CD4-positive, alpha-beta T cell (primary cell): ENCODE results near the gene ZNF222. TPM values are rescaled to one million over a fixed set of nuclear protein-coding genes. Genes with fewer than 3 reads are reported as not detected.

Experiments used
- ATAC-seq: fragments of 200-7000 bp; cut with Tn5 transposase; one replicate; pipeline ENCODE4 v1.10.0; 2022; ENCODE audit warnings: mild to moderate bottlenecking; ENCODE audit not compliant: poor library complexity
- CTCF ChIA-PET: fragments of 350-600 bp; sonication (Branson Sonifier 250); formaldehyde crosslinking; loops from one replicate; lab custom pipeline; 2021; ENCODE audit warnings: antibody characterized with exemption, inconsistent platforms; lab: Charles Lee
- POLR2A ChIA-PET: fragments of 350-600 bp; sonication (Branson Sonifier 250); formaldehyde crosslinking; loops from one replicate; lab custom pipeline; 2021; ENCODE audit warnings: antibody characterized with exemption, inconsistent platforms; lab: Charles Lee
- DNase-seq, 14 experiments: peaks; one replicate each; pipeline ENCODE4 v3.0.0-alpha.2; 2013 to 2020; ENCODE audit warnings: mixed read lengths in 2 of 14
- H3K27ac ChIP-seq, 2 donors: one replicate each; pipeline versions ENCODE4 v1.5.1 to v1.7.0; 2013; ENCODE audit warnings: low read length in 2 of 2, low read depth in 1 of 2, mild to moderate bottlenecking in 1 of 2
- H3K27me3 ChIP-seq, 2 experiments: 1 replicate in 1 of 2; 2 replicates in 1 of 2; pipeline versions ENCODE4 v1.6.1 to v1.7.0; 2013; ENCODE audit warnings: low read length in 2 of 2, control low read depth in 1 of 2, mild to moderate bottlenecking in 1 of 2, moderate library complexity in 1 of 2; ENCODE audit not compliant: insufficient read depth in 2 of 2, control insufficient read depth in 1 of 2
- H3K36me3 ChIP-seq: one replicate; pipeline ENCODE4 v1.6.1; 2013; ENCODE audit warnings: low read length, control low read depth; ENCODE audit not compliant: insufficient read depth
- H3K4me1 ChIP-seq: one replicate; pipeline ENCODE4 v1.6.1; 2013; ENCODE audit warnings: low read length, control low read depth; ENCODE audit not compliant: insufficient read depth
- H3K4me3 ChIP-seq: one replicate; pipeline ENCODE4 v1.5.1; 2013; ENCODE audit warnings: mild to moderate bottlenecking, low read length, moderate library complexity
- H3K9me3 ChIP-seq, 2 experiments: 1 replicate in 1 of 2; 2 replicates in 1 of 2; pipeline versions ENCODE4 v1.6.1 to v1.7.0; 2013; ENCODE audit warnings: low read length in 2 of 2, mild to moderate bottlenecking in 2 of 2, control low read depth in 1 of 2, moderate library complexity in 1 of 2; ENCODE audit not compliant: control insufficient read depth in 1 of 2, insufficient read depth in 1 of 2
- H3K27ac Mint-ChIP-seq: one replicate; pipeline ENCODE4 v1.8.0; 2020; ENCODE audit warnings: mixed read lengths
- H3K27me3 Mint-ChIP-seq: one replicate; pipeline ENCODE4 v1.8.0; 2021; ENCODE audit warnings: mixed read lengths
- H3K36me3 Mint-ChIP-seq: one replicate; pipeline ENCODE4 v1.8.0; 2021; ENCODE audit warnings: low read depth, mixed read lengths
- H3K4me1 Mint-ChIP-seq: one replicate; pipeline ENCODE4 v1.8.0; 2021; ENCODE audit warnings: low read depth, mixed read lengths
- H3K4me3 Mint-ChIP-seq: one replicate; pipeline ENCODE4 v1.8.0; 2020; ENCODE audit warnings: mild to moderate bottlenecking, mixed read lengths
- H3K9me3 Mint-ChIP-seq: one replicate; pipeline ENCODE4 v1.8.0; 2020; ENCODE audit warnings: mixed read lengths
- intact Hi-C, 2 experiments: fragments of 100-400 bp; cut with DNase I in 1 of 2; cut with micrococcal nuclease in 1 of 2; formaldehyde crosslinking; loops; one replicate each; pipeline versions ENCODE4 v1.15.1 to v1.9.0; 2023 to 2025; cut with DNase I, micrococcal nuclease
- total RNA-seq, 174 experiments: library from RNA in 2 of 174; stranded (reverse) in 2 of 174; gene quantifications; one replicate each; pipeline ENCODE4 v1.2.3 and lab custom pipeline; 2021 to 2026
- TF ChIP-seq, protein P1 (sequence below): fragments of 200-600 bp; IDR thresholded peaks from one replicate; pipeline ENCODE4 v1.8.0; 2022; ENCODE audit warnings: antibody characterized with exemption, mild to moderate bottlenecking

Gene ZNF222
- total RNA-seq, 2 experiments from 2014 or later: 4.5 to 5.8 TPM

DNA sequence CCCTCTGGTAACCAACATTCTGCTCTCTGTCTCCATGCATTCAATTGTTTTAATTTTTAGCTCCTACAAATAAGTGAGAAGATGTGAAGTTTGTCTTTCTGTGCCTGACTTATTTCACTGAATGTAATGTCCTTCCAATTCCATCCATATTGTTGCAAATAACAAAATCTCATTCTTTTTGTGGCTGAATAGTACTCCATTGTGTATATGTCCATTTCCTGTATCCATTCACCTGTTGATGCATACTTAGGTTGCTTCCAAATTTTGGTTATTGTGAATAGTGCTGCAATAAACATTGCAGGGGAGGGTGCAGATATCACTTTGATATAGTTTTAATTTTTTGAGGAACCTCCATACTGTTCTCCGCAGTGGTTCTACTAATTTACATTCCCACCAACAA lies 44.2 kb downstream of the ZNF222 start:
- Histone ChIP-seq H3K27ac (no peak overlapping the region), H3K4me1 (peaks cover 18% of the 10 kb centered on the region), H3K4me3 (no peak overlapping the region), H3K27me3 (no peaks in the 10 kb centered on the region), H3K36me3 (peaks cover 6% of the 10 kb centered on the region), H3K9me3 (peaks cover 10 to 42% of the 10 kb centered on the region in 2 experiments)
- ATAC-seq (no peak), DNase-seq (no peak)
- TF ChIP-seq, protein P1, sequence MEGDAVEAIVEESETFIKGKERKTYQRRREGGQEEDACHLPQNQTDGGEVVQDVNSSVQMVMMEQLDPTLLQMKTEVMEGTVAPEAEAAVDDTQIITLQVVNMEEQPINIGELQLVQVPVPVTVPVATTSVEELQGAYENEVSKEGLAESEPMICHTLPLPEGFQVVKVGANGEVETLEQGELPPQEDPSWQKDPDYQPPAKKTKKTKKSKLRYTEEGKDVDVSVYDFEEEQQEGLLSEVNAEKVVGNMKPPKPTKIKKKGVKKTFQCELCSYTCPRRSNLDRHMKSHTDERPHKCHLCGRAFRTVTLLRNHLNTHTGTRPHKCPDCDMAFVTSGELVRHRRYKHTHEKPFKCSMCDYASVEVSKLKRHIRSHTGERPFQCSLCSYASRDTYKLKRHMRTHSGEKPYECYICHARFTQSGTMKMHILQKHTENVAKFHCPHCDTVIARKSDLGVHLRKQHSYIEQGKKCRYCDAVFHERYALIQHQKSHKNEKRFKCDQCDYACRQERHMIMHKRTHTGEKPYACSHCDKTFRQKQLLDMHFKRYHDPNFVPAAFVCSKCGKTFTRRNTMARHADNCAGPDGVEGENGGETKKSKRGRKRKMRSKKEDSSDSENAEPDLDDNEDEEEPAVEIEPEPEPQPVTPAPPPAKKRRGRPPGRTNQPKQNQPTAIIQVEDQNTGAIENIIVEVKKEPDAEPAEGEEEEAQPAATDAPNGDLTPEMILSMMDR: no peak
- Mint-ChIP-seq H3K4me3 (no peak overlapping the region), H3K27me3 (no peaks in the 10 kb centered on the region), H3K4me1 (peaks cover 24% of the 10 kb centered on the region), H3K9me3 (peaks cover 26% of the 10 kb centered on the region), H3K27ac (no peak overlapping the region), H3K36me3 (peaks cover 65% of the 10 kb centered on the region)
- ChIA-PET CTCF (interaction anchor here (1.1 kb wide), 1 partner anchor 26 kb away, joined by 3 read pairs; no protein-coding TSS in a partner anchor), POLR2A (no interaction called here)
- intact Hi-C loops: no loop called here

DNA sequence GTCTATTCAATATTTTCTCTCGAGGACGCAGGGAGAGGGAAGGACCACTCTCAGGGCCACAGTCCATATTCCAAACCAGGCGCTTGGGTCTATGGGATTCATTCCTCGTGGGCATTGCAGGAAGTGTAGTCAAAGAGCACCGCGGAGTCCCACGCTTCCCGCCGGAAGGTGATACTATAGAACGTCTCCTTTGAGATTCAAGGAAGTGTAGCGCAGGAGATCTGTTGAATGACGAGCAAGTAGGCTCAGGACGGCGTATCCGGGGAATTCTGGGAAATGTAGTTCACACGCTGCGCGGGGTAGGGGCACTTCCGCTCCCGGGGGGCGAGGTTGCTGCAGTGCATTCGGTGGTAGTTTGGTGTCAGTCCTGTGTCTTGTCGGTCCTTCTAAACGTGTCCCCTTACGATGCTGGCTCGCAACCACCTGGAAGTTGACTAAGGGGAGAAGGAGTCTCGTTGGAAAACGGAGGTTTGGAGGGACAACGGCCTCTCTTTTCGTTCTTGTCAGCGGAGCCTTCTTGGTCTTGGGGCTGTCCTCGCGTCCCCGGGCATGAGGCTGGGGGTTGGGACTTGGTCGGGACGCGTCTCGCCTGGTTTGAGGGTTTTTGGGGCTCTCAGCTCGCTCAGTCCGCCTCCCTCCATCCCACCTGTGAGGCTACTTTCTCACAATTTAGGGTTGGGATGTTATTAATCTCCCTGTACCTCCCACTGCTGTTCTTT lies 46.8 kb downstream of the ZNF222 start, which contains the start of gene ZNF284:
Gene ZNF284 (plus strand): TSS at position 336 of the 719 bp plus-strand sequence. CDS start 4,231 bp downstream, outside the sequence.
- Mint-ChIP-seq H3K36me3 (peaks cover 57% of the 10 kb centered on the region), H3K27ac (peak within 1 kb of the TSS; percentile 79), H3K27me3 (no peaks in the 10 kb centered on the region), H3K4me1 (peaks cover 24% of the 10 kb centered on the region), H3K4me3 (peak within 1 kb of the TSS; percentile 90), H3K9me3 (peaks cover 16% of the 10 kb centered on the region)
- Histone ChIP-seq H3K27me3 (no peaks in the 10 kb centered on the region), H3K4me1 (peaks cover 18% of the 10 kb centered on the region), H3K4me3 (peak within 1 kb of the TSS; percentile 78), H3K9me3 (peaks cover 5 to 19% of the 10 kb centered on the region in 2 experiments), H3K27ac (peak within 1 kb of the TSS; percentile 39 to 43), H3K36me3 (peaks cover under 1% of the 10 kb centered on the region)
- TF ChIP-seq, protein P1: no peak
- intact Hi-C loops: loop anchor here (1.0 to 5.0 kb wide), 7 partner anchors 22 to 135 kb away; partner anchors contain the start of genes ZNF224 (in 2 of the 2), ZNF155 (in 1 of the 2), ZNF222 (in 1 of the 2) and ZNF225 (in 1 of the 2)
- CTCF ChIA-PET: interaction anchor here (1.0 to 2.3 kb wide), 2 partner anchors 23 kb away, joined by 3 to 5 read pairs; no protein-coding TSS in a partner anchor
- POLR2A ChIA-PET: interaction anchor here (0.5 to 1.0 kb wide), 3 partner anchors 93 to 242 kb away, joined by 3 to 4 read pairs (median 3); partner anchors contain the start of genes ZNF226 and ZNF45
- DNase-seq: peak; percentile 65 to 93 (median 78)
- peak; percentile 98 for ATAC-seq

DNA sequence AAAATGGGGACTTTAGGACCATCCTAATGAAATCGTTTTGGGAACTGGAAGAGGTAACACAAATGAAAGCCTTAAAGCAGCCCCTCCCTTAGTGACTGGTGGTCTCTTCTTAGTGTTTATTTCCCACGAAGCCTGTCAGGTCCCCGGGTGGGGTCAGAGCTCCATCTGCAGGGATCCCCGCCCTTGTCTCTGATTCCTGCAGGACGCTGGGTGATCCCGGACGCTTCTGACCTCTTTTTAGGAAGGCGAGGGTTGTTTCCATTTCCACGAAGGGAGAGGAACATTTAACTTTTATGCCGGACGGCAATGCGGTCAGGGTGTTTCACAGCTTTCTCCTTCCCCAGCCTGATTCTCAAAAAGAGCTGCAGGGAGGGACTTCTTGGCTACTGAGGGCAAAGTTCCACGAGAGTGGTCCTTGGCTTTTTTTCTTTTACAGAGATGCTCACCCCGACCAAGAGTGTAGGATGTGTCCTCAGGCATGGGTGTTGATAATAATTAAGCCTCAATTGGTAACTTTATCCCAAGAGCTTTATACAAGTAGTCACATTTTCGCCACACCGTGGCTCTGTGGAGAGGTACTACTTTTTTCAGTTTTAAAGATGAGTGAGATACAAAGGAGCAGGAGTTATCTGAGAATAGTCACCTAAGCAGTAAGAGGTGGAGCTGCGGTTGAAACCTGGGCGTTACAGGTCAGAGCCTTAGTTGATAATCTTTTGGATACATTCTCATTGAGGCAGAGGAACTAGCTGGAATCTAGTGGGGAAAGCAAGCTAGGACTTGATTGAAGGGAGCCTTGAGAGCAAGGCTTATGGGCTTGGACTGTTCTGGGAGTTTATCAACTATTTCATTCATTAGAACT lies 47.6 kb downstream of the ZNF222 start:
- Mint-ChIP-seq H3K4me3 (peak overlapping the region; percentile 90), H3K4me1 (peaks cover 24% of the 10 kb centered on the region), H3K27ac (peak overlapping the region; percentile 79), H3K27me3 (no peaks in the 10 kb centered on the region), H3K9me3 (peaks cover 13% of the 10 kb centered on the region), H3K36me3 (peaks cover 59% of the 10 kb centered on the region)
- peaks cover 8% of the 10 kb centered on the region for H3K36me3 ChIP-seq
- POLR2A ChIA-PET: interaction anchor here (0.5 to 1.0 kb wide), 3 partner anchors 22 to 242 kb away, joined by 3 to 10 read pairs (median 4); partner anchors contain the start of genes ZNF224 and ZNF45
- H3K4me3 ChIP-seq: peak overlapping the region; percentile 78
- H3K4me1 ChIP-seq: peaks cover 18% of the 10 kb centered on the region
- CTCF ChIA-PET: interaction anchor here (2.3 kb wide), 1 partner anchor 22 kb away, joined by 5 read pairs; no protein-coding TSS in a partner anchor
- no peak for ATAC-seq
- peaks cover 5 to 11% of the 10 kb centered on the region in 2 experiments for H3K9me3 ChIP-seq
- no peak overlapping the region for H3K27ac ChIP-seq
- TF ChIP-seq, protein P1: no peak
- intact Hi-C loops: loop anchor here (1.0 to 5.0 kb wide), 6 partner anchors 22 to 135 kb away; partner anchors contain the start of genes ZNF224 (in 2 of the 2), ZNF155 (in 1 of the 2), ZNF225 (in 1 of the 2) and ZNF230 (in 1 of the 2)
- no peak for DNase-seq
- no peaks in the 10 kb centered on the region for H3K27me3 ChIP-seq
